GM21515 (cell line): ENCODE data around the gene PPP2R5B.
A peak's percentile ranks its signal among the peaks of the same experiment; 100 is the strongest.

Experiments
- ATAC-seq: cut with Tn5 transposase; IDR thresholded peaks from one replicate; pipeline ENCODE4 v1.9.1; 2021; ENCODE audit not compliant: unreplicated experiment

PPP2R5B gene

GRCh38 chr11:64888729-64889511 is 35.6 kb upstream of the PPP2R5B start:
- ATAC-seq = no peak

DNA sequence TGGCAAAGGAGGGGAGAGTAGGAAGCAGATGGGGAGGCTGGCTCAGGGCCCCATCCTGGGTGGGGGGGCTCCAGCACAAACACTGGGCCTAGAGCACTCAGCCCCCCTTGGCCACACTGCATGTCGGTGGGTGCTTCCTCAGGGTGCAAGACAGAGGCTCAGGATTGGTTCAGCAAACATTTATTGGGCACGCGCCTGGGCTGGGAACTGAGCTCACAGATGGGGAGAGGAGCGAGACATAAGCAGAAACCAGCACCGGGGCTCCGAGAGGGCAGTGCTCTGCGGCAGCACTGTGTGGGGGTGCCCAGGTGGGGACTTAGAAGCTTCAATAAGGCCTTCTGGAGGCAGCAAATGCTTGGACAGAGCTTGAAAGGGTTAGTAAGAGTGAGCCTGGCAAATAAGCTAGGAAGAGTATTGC is 34.0 kb upstream of the PPP2R5B start:
- ATAC-seq = no peak

- ATAC-seq = no peak
Measured at GRCh38 chr11:64891215-64891848, 33.2 kb upstream of the PPP2R5B start.

DNA sequence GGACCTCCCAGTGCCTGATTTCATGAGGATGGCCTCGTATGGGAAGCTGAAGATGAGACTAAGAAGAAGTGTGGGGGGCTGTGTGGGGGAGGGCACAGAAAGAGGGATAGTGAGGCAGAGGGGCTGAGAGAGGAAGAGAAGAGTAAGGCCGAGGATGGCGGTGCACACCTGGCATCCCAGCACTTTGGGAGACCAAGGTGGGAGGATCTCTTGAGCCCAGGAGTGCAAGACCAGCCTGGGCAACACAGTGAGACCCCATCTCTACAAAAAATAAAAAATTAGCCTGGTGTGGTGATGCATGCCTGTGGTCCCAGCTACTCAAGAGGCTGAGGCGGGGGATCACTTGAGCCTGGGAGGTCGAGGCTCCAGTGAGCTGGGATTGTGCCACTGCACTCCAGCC is 32.6 kb upstream of the PPP2R5B start:
- ATAC-seq = no peak

GRCh38 chr11:64892411-64892831 is 32.1 kb upstream of the PPP2R5B start:
- no peak for ATAC-seq

DNA sequence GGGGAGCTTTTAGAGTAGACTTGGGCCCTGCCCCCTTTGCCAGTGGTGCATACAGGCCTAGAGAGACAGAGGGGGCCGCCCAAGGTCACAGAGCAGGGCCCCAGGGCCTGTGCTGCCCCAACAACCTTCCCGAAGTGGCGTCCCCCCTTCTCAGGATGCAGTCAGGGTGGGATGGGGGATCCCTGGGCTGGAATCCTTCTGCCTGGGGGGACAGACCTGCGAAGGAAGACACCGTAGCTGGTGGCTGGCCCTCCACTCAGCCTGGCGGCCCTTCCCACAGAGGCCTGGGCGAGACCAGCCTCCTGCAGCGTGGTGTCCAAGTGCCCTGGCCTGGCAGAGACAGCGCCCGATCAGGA is 31.7 kb upstream of the PPP2R5B start:
- ATAC-seq = no peak

DNA sequence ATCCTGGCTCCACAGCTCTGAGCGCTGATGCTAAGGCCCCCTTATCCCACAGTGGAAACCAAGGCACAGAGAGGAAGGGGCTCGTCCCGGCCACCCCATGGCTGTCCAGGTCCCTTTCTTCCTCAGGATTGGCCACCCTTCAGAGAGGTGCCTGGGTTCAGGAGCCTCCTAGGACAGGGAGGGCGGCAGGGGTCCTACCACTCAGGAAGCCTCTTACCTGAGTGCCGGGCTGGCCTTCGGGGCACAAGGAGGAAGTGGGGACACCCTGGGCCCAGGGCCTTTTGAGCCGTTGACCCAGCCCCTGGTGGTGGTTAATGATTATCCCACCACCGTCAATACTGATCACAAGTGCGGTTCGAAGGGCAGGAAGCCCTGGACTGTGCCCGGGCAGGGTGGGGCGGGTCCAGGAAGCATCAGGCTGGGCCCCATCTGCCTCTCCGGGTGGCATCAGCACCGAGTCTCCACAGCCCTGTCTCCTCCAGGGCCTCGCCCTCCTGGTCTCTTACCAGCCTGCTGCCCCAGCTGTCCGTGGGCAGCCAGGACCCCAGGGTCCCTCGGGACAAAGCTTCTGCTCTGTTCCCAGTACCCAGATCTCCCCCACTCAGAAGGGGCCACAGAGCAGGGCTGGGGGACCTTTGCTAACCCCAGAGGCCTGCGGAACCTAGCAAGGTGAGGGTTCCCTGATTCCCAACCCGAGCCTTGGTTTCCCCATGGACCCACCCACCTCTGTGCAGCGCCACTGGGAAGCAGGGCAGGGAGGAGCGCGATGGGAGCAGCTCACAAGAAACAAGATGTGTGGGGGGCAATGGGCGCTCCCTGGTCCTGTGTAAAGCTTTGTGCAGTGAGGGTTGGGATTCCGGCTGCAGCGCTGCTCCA is 31.1 kb upstream of the PPP2R5B start:
- no peak for ATAC-seq

DNA sequence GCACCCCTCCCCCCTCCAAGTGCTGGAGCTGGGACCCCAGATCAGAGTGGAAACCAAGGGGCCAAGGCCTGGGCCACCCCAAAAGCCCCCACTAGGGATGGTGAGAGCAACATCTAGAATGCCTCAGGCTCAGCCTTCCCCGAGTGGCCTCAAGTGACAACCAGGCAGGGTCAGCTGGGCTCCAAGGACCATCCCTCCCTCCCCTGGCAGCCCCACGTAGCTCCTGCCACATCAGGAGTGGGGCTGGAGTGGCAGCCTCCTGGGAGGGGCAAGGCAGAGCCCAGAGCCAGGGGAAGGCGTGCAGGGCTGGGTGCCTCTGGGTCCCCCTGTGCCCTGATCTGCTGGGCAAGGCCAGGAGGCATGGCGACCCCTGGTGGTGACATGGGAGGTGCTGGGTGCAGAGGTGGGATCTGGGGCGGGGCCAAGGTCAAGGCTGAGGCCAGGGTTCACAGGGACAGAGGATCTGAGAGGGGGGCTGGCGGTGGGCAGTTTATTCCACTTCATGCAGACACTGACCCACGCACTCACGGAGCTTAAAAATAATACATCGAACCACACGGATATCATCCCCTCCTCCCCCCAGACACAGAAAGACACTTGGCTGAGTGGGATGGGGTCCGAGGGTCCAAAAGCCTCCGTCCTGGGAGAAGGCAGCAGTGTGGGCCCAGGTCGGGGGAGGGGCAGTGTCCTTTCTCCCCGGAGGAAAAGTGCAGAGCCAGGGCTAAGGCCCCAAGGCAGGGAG is 30.2 kb upstream of the PPP2R5B start:
- ATAC-seq = peak; percentile 46

DNA sequence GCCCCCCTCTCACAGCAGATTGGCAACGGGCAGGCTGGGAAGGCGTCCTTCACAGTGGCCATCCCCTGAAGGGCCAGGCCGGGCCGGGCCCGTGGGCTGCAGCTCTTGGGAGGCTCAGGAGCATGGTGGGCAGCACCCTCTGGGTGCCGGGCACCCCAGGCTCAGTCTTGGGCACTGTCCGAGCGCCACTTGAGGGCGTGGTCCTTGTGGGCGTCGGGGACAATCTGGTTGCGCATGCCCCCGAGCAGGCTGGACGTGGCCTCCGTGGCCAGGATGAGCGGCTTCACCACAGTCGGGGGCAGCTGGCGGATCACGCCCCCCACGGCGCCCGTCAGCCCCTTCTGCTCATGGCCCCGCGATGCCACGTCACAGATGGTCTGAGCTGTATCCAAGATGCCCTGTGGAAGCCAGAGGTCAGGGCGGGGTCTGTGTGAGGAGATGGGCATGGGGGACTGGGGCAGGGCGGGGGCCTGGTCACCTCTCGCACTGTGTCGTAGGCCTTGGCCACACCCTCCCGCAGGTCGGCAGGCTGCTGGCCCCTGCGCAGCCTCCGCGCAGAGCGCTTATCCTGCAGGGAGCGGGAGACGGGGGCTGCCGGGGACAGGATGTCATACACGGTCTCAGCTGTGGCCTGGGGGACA is 29.6 kb upstream of the PPP2R5B start:
- ATAC-seq = no peak

DNA sequence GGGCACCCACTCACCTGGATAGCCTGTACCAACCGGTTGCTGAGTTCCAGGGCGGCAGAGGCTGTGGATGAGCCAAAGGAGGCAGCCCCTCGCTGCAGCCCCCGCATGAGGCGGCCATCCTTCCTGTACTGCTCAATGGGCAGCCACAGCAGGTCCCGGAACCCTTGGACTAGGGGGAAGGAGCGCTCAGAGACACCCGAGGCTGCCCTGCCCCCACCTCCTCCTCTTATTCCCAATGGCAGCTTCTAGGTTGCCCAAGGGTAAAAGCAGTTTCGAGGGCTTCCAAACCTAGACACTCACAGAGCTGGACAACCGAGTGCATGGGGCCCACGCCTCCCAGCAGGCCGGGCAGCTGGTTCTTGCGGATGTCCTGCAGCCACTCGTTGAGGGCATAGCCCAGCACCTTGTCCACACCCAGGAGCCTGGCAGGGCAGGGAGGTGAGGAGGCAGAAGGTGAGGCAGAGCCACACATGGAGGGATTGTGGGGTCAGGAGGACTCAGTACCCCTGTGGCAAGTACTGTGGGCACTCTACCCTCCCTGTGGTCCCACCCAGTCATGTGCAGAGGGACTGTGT is 28.0 kb upstream of the PPP2R5B start:
- no peak for ATAC-seq

GRCh38 chr11:64897381-64898075 is 27.0 kb upstream of the PPP2R5B start:
- ATAC-seq = no peak

DNA sequence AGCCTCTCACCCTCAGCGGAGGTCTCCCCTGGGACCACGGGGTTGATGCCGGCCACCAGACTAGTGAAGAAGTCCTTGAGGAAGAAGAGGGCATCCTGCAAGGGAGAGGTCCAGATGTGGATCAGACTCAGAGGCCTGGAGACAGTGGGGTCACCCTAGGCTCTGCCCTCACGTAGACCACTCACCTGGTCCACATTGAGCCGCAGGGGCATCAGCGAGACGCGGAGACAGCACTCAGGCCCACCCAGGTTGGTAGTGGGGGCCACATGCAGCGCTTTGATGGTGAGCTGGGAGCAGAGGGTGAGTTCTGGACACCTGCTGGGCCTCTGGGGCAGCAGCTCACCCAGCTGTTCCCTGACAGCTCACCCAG is 26.4 kb upstream of the PPP2R5B start:
- ATAC-seq = no peak

DNA sequence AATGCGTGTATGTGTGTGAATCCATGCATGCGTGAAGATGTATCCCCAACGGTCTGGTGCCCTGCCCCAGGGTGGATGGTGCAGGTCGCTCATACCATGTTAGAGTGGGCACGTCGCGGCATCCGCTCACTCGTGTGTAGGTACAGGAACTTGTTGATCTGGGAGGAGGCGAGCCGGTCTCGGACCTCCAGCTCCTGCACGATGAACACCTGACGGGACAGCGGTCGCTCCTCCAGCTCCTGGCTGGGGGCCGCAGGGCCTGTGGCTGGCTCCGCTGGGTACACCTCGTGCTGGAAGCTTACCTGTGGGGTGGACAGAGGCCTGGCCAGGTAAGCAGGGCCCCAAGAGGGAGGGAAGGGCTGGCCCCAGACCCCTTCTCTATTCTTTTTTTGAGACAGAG is 25.9 kb upstream of the PPP2R5B start:
- ATAC-seq = no peak

- no peak for ATAC-seq
Measured at GRCh38 chr11:64900263-64900678, 24.2 kb upstream of the PPP2R5B start.

DNA sequence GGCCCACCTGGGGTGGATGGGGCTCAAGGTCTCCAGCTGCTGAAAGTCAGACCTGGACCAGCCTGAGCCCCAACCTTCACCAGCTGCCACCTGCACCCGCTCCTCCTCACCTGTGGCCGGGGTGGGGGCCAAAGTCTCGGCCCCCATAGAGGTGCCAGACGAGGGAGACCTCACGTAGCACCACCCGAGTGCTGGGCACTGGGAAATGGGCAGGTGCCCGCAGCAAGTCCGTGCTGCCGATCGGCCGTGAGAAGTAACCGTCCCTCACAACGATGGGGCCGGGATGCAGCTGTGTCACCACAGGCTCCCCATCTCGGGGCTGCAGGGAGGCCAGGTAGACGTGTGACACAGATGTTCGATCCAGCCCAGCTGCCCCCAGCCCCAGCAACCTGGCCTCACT is 23.7 kb upstream of the PPP2R5B start:
- no peak for ATAC-seq

DNA sequence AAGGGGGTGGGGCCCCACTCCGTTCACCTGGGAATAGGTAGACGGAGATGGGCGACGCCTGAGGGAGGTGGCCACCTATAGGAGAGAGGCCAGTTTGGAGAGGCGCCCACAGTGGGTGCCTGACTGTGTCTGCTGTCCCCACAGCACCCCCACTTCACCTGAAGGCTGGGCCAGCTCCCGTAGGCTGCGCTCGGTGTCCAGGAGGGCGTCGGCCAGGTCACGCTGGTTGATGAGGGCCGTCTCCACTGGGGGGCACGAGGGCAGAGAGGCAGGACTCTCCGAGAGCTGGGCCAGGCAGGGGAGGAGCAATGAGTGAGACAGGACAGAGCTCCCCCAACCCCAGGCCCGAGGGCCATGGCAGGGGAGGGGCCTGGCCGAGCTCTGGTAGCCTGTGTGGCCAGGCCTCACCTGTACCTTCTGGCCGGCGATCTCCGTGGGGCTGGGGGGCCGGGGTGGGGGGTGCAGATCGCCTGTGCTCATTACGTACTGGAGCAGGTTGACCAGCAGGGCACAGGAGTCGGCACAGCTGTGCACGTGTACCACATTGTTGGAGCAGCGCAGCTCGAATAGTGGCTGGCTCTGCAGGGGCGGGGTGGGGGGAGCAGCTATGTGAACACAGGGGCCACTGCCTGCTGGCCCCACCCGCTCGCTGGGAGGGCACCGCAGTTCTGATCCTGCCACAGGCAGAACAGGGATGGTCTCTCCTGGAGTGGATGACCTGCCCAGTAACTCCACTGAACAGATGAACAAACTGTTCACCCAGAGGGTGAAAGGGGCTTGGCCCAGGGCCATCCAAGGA is 22.2 kb upstream of the PPP2R5B start:
- ATAC-seq = no peak

- ATAC-seq = no peak
Measured at GRCh38 chr11:64903291-64903833, 21.1 kb upstream of the PPP2R5B start.

DNA sequence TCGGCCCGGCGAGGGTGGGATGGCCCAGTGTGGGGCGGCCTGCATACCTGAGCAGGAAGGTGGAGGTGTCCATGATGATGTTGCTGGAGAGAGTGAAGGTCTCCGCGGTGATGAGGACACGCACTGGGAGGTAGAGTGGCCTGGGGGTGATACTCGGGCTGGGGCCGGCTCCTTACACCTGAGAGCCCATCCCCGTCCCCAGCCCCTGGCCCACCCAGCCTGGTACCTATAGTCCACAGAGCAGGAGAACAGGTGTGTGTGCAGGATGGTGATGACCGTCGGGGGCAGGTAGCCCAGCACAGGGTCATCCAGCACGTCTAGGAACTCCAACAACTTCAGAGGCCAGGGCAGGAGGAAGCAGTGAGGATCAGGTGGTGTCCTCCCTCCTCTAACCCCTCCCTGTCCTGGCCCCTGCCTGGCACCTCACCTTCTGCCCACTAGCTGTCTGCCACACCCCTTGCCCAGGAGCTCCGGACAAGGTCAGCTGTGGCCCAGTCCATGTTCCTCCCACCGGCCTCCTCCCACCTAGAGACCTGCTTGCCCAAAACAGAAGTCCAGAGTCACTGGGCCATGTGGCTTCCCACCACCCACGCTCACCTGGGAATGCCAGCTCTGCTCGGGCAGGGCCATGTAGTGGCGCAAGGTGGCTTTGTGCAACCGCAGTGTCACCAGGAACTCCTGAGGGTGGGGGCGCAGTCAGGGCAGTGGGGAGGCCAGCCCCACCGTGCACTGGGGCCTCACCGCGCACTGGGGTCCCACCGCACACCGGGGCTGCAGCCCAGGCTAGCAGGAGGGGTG is 18.8 kb upstream of the PPP2R5B start:
- ATAC-seq = no peak
